Esophagus squamous epithelium (tissue), 5 donors: ENCODE results near the gene ALKBH5. TPM values are rescaled to one million over a fixed set of nuclear protein-coding genes. Genes with fewer than 3 reads are reported as not detected.

Experiments
- DNase-seq: peaks from one replicate; lab custom pipeline; 2025; lab: John Stamatoyannopoulos, UW
- H3K27ac ChIP-seq, 4 donors: fragments of 200-600 bp; sonication (generic); one replicate each; pipeline ENCODE4 v1.5.1; 2016 to 2019; ENCODE audit warnings: mild to moderate bottlenecking in 1 of 4
- H3K27me3 ChIP-seq, 4 donors: fragments of 200-600 bp; sonication (generic); 1 replicate in 3 of 4; 2 replicates in 1 of 4; pipeline versions ENCODE4 v1.5.1 to v1.6.0; 2017 to 2021; ENCODE audit warnings: antibody characterized with exemption in 1 of 4
- H3K36me3 ChIP-seq, 3 donors: fragments of 200-600 bp; sonication (generic); one replicate each; pipeline ENCODE4 v1.5.1; 2016 to 2019
- H3K4me1 ChIP-seq, 3 donors: fragments of 200-600 bp; sonication (generic); one replicate each; pipeline ENCODE4 v1.5.1; 2017 to 2019
- H3K4me3 ChIP-seq, 4 donors: fragments of 200-600 bp; sonication (generic); 1 replicate in 3 of 4; 2 replicates in 1 of 4; pipeline ENCODE4 v1.5.1; 2016 to 2019; ENCODE audit warnings: mild to moderate bottlenecking in 2 of 4, moderate library complexity in 1 of 4
- H3K9me3 ChIP-seq, 3 donors: fragments of 200-600 bp; sonication (generic); one replicate each; pipeline ENCODE4 v1.5.1; 2016 to 2019
- POLR2A ChIP-seq, 4 donors: fragments of 450-650 bp; IDR thresholded peaks; one replicate each; pipeline ENCODE4 v1.6.1; 2017; ENCODE audit warnings: antibody characterized with exemption in 4 of 4, mild to moderate bottlenecking in 4 of 4, moderate library complexity in 3 of 4
- WGBS, 2 donors: methylation state at CpG; one replicate each; pipeline ENCODE4 v1.1.5; 2018; 5-methylcytosine and 5-hydroxymethylcytosine counted together
- intact Hi-C: fragments of 100-400 bp; cut with DNase I; formaldehyde crosslinking; loops from one replicate; pipeline ENCODE4 v1.15.0; 2022
- total RNA-seq, 4 donors: library from RNA; depleted of rRNA; stranded (reverse); fragments of >200 nt; gene quantifications; one replicate each; pipeline ENCODE4 v1.1.0, GENCODE V29; 2016
- TF ChIP-seq, protein P1 (sequence below), 6 experiments: fragments of 450-650 bp in 4 of 6; fragments of 200-600 bp in 2 of 6; sonication (generic) in 2 of 6; IDR thresholded peaks; one replicate each; pipeline ENCODE4 v1.5.1; 2016 to 2019; ENCODE audit warnings: antibody characterized with exemption in 6 of 6, mild to moderate bottlenecking in 4 of 6, moderate library complexity in 4 of 6
- donor health status: DM: yes; HTN: yes; CAD: no.

ALKBH5 gene
- total RNA-seq, 4 donors from 2014 or later: 55.8 to 58.9 (median 56.9) TPM

DNA sequence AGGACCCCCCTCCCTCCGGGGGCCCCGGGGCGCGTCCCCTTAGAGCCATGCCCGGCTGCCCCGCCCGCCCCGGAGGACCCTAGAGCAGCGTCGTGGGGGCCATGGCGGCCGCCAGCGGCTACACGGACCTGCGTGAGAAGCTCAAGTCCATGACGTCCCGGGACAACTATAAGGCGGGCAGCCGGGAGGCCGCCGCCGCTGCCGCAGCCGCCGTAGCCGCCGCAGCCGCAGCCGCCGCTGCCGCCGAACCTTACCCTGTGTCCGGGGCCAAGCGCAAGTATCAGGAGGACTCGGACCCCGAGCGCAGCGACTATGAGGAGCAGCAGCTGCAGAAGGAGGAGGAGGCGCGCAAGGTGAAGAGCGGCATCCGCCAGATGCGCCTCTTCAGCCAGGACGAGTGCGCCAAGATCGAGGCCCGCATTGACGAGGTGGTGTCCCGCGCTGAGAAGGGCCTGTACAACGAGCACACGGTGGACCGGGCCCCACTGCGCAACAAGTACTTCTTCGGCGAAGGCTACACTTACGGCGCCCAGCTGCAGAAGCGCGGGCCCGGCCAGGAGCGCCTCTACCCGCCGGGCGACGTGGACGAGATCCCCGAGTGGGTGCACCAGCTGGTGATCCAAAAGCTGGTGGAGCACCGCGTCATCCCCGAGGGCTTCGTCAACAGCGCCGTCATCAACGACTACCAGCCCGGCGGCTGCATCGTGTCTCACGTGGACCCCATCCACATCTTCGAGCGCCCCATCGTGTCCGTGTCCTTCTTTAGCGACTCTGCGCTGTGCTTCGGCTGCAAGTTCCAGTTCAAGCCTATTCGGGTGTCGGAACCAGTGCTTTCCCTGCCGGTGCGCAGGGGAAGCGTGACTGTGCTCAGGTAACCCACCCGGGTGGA, 759 bp downstream of the ALKBH5 start:
- Histone ChIP-seq H3K4me1 (peaks cover 56 to 70% (median 61%) of the 10 kb centered on the region in 3 donors), H3K36me3 (peaks cover 0 to 9% (median 6%) of the 10 kb centered on the region in 3 donors), H3K27ac (peak overlapping the region; percentile 93 to 99 (median 96)), H3K4me3 (peak overlapping the region; percentile 71 to 97 (median 73)), H3K27me3 (no peaks in the 10 kb centered on the region), H3K9me3 (no peaks in the 10 kb centered on the region)
- intact Hi-C loops: no loop called here
- WGBS, 2 donors: 0 to 3% methylated on average over 4 to 14 of the region's 92 CpGs
- no peak for DNase-seq
- peak in 2 of 4 donors; percentile 18 to 43 for TF ChIP-seq POLR2A (IDR thresholded peaks at IDR 0.05)
- TF ChIP-seq, protein P1, sequence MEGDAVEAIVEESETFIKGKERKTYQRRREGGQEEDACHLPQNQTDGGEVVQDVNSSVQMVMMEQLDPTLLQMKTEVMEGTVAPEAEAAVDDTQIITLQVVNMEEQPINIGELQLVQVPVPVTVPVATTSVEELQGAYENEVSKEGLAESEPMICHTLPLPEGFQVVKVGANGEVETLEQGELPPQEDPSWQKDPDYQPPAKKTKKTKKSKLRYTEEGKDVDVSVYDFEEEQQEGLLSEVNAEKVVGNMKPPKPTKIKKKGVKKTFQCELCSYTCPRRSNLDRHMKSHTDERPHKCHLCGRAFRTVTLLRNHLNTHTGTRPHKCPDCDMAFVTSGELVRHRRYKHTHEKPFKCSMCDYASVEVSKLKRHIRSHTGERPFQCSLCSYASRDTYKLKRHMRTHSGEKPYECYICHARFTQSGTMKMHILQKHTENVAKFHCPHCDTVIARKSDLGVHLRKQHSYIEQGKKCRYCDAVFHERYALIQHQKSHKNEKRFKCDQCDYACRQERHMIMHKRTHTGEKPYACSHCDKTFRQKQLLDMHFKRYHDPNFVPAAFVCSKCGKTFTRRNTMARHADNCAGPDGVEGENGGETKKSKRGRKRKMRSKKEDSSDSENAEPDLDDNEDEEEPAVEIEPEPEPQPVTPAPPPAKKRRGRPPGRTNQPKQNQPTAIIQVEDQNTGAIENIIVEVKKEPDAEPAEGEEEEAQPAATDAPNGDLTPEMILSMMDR (IDR thresholded peaks at IDR 0.05): peak in 1 of 6 experiments; percentile 12

DNA sequence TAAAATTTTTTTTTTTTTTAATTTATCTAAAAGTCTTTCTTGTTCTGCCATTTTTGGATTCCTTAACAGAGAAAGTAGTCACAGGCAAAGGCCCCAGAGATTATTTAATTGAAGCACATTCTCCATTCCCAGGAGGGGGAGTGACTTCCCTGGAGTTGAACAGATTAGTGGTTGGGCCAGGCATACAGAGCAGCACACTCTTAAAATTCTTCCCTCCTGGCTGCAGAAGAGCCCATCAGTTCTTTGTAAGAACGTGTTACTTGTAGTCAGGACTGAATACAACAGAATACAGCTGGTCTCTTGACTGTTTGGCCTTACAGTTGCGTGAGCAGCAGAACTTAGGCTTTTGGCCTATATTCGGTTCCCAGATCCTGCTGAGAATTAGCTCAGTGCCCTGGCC, 1.8 kb downstream of the ALKBH5 start:
- peak overlapping the region; percentile 12 to 95 (median 76) for H3K27ac ChIP-seq
- TF ChIP-seq POLR2A (IDR thresholded peaks at IDR 0.05): no peak
- no peaks in the 10 kb centered on the region for H3K9me3 ChIP-seq
- DNase-seq: no peak
- 10% methylated on average over 3 of the region's 3 CpGs; no CpG with 5 or more reads in 1 of the 2 donors for WGBS, 2 donors
- peak overlapping the region; percentile 71 to 97 (median 73) for H3K4me3 ChIP-seq
- peaks cover 62 to 80% (median 65%) of the 10 kb centered on the region in 3 donors for H3K4me1 ChIP-seq
- intact Hi-C loops: no loop called here
- H3K36me3 ChIP-seq: peaks cover 0 to 15% (median 10%) of the 10 kb centered on the region in 3 donors
- H3K27me3 ChIP-seq: no peaks in the 10 kb centered on the region

DNA sequence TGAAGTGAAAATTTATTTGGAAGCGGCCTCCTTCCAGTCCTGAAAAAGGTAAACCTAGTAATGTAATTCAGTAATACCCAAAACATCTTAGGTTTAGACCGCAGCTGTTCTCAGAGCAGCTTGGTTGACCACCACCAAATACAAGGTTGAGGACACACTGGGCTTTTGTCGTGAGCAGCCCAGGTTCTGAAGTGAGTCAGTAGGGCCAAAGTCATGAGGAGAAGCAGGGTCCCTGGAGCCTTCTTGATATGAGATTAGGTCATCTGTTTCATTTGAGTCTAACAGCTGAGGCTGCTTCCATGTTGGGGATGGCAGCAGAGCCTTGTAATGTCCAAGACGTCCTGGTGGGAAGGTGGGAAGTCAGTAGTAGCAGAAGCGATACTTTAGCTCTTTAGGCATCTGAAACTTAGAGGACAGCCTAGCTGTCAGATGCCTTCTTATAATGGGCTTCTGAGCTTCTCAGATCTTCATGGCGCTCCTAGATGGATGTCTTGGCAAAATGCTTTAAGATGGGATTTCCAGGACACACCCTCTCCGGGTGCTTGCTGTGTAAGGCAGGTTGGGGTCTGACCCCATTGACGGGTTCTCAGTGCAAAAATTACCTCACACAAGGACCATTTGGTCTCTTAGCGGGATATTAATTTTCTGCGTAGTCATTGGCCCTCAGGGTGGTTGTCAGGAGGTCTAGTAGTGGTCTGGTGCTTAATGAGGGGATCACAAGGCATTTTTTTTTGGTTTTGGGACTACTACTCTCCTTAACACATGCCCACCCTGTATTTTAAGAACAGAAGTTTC, 2.4 kb downstream of the ALKBH5 start:
- H3K27me3 ChIP-seq: no peaks in the 10 kb centered on the region
- intact Hi-C loops: no loop called here
- H3K36me3 ChIP-seq: peaks cover 0 to 20% (median 10%) of the 10 kb centered on the region in 3 donors
- TF ChIP-seq POLR2A (IDR thresholded peaks at IDR 0.05): no peak
- TF ChIP-seq, protein P1 (IDR thresholded peaks at IDR 0.05): no peak
- WGBS, 2 donors: 36 to 55% methylated on average over 9 to 10 of the region's 10 CpGs
- H3K27ac ChIP-seq: peak overlapping the region; percentile 12 to 95 (median 76)
- H3K4me1 ChIP-seq: peaks cover 65 to 82% (median 71%) of the 10 kb centered on the region in 3 donors
- H3K4me3 ChIP-seq: peak overlapping the region; percentile 71 to 97 (median 73)
- no peaks in the 10 kb centered on the region for H3K9me3 ChIP-seq
- DNase-seq: no peak

DNA sequence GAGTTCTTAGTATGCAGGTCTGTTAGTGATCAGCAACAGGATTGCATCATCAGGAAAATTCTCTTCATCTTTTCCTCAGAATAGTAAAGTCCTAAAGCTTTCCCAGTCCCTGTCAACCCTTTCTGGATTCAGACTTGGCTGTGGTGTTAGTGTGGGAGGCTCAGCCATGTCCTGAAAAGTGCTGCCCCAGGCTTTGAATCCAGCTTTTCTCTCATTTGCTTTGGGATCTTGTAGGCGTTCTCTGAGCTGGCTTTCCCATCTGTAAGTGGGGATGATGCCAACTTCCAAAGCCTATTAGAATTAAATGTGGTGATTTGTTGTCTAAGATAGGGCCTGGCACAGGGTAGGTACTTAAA, 3.0 kb downstream of the ALKBH5 start:
- H3K27ac ChIP-seq: peak overlapping the region; percentile 12 to 95 (median 76)
- 0 to 11% methylated on average over 1 of the region's 1 CpG for WGBS, 2 donors
- H3K9me3 ChIP-seq: no peaks in the 10 kb centered on the region

DNA sequence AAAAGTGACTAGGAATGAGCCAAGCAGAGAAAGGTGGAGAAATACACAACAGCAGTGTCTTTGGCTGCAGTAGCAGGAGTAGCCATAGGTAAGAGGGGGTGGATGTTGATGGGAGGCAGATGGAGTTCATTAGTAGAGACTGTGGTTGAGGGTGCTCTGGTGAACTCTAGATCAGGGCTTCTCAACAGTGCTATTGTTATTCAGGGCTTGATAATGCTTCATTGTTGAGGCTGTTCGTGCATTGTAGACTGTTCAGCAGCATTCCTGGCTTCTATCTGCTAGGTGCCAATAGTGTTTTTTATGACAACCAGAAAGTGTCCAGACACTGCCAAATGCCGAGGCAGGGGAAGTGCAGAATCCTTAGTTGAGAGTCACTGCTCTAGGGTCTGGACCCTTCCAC, 3.6 kb downstream of the ALKBH5 start:
- H3K4me3 ChIP-seq: peak overlapping the region in 3 of 4 donors; percentile 72 to 97 (median 74)
- DNase-seq: no peak
- peak overlapping the region in 3 of 4 donors; percentile 58 to 95 (median 93) for H3K27ac ChIP-seq
- H3K9me3 ChIP-seq: no peaks in the 10 kb centered on the region
- H3K4me1 ChIP-seq: peaks cover 61 to 82% (median 66%) of the 10 kb centered on the region in 3 donors
- TF ChIP-seq, protein P1 (IDR thresholded peaks at IDR 0.05): no peak
- TF ChIP-seq POLR2A (IDR thresholded peaks at IDR 0.05): no peak
- intact Hi-C loops: no loop called here
- H3K27me3 ChIP-seq: no peaks in the 10 kb centered on the region
- H3K36me3 ChIP-seq: peaks cover 0 to 27% (median 10%) of the 10 kb centered on the region in 3 donors
- 14 to 30% methylated on average over 2 of the region's 2 CpGs for WGBS, 2 donors

More for the DNA sequence above, 3.0 kb downstream of the ALKBH5 start:
- peak overlapping the region in 3 of 4 donors; percentile 72 to 97 (median 74) for H3K4me3 ChIP-seq
- peaks cover 63 to 82% (median 72%) of the 10 kb centered on the region in 3 donors for H3K4me1 ChIP-seq
- intact Hi-C loops: no loop called here
- no peak for DNase-seq
- H3K27me3 ChIP-seq: no peaks in the 10 kb centered on the region
- H3K36me3 ChIP-seq: peaks cover 0 to 26% (median 10%) of the 10 kb centered on the region in 3 donors
- TF ChIP-seq, protein P1 (IDR thresholded peaks at IDR 0.05): no peak
- no peak for TF ChIP-seq POLR2A (IDR thresholded peaks at IDR 0.05)
